CD4-positive, alpha-beta T cell treated with Interleukin-4 for 4 hours (primary cell): ENCODE results near the gene APOB.
"Not testable (repeated sequence)": the region's sequence is repeated elsewhere in the genome, so short reads cannot be mapped to it uniquely, and the experiment has no call there.

Experiments
- DNase-seq: peaks from one replicate; pipeline ENCODE4 v3.0.0-alpha.2; 2020

APOB gene

DNA sequence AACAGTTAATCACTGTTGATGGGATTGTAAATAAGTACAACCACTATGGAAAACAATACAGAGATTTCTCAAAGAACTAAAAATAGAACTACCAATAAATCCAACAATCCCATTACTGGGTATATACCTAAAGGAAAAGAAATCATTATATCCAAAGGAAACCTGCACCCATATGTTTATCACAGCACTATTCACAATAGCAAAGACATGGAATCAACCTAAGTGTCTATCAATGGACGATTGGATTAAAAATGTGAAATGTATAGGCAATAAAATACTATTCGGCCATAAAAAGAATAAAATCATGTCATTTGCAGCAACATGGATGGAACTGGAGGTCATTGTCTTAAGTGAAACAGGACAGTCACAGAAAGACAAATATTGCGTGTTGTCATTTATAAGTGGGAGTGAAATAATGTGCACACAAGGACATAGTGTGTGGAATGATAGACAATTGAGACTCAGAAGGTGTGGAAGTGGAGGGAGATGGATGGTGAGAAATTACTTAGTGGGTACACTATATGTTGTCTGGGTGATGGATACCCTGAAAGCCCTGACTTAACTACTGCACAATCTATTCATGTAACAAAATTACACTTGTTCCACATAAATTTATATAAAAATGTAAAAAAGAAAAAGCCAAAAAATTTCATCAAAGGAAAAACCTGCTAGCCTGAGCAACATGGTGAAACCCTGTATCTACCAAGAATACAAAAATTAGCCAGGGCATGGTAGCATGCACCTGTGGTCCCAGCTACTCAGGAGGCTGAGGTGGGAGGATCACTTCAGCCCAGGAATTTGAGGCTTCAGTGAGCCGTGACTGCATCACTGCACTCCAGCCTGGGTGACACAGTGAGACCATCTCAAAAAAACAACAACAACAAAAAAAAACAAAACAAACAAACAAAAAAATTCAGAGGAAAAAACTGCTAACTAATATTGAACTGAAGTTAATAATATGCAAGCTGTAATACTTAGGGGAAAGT lies 12.6 kb downstream of the APOB start:
- DNase-seq = no peak

DNA sequence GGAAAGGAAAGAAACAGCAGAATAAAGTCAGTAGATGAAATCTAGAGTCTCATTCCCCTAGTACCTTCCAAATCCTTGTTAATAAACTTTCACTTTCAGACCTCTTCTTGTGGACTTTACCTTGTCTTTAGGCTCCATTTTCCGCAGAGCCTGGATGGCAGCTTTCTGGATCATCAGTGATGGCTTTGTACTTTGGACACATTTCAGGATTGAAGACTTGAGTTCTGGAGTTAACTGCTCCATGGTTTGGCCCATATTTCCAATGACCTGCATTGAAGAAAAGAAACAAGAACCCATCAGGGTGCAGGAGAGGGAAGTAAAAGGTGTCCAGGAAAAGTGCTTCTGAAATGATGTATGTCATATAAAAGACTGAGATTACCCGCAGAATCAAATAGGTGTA lies 14.4 kb downstream of the APOB start:
- DNase-seq = no peak

DNA sequence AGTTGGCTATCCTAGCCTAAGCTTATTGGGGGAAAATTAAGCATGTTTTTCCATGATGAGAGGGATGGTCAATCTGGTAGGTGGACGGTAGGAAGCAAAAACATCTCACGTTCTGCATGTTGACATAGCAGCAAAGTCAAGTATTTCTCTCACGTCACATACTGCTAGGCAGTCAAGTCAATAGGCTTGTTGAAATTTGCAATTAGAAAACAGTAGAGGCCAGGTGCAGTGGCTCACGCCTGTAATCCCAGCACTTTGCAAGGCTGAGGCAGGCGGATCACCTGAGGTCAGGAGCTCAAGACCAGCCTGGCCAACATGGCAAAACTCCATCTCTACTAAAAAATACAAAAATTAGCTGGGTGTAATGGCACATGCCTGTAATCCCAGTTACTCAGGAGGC lies 14.9 kb downstream of the APOB start:
- DNase-seq = not testable (repeated sequence)

DNA sequence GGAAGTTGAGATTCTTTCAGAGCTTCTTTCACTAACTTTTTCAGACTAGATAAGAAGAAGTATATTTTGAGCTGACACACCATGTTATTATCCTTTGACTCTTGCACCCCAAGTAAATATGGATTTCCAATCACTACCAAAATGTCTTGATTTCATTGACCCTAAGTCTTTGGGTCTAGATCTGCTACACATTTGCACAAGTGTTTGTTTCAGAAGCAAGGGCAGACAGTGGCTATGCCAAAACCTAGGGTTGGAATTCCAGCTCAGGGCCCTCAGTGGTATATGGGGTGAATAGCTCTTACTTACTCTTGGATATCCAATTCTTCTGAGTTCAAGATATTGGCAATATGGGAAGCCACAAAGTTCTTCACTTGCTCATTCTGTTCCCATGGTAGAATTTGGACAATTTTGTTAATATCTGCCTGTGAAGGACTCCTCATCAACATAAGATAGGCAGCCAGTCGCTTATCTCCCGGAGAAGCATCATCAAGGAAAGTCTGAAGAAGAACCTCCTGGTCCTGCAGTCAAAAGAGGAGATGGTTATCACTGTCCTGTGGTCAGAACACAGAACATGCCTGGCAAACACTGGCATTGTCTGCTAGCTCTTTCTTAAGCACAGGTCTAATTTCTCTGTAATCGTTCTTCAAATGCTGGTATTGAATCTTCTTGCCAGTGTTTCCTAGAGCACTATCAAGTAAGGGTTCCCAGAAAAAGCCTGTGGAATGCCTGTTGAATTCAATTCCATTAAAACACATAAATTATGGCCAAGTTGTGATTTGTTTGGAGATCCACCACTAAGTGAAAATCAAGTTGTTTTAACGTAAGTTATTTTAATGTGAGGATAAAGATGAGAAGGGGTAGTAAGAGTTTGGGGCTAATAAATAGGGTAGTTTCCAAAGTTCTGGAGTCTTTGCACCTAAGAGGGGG lies 15.6 kb downstream of the APOB start:
- DNase-seq = no peak

DNA sequence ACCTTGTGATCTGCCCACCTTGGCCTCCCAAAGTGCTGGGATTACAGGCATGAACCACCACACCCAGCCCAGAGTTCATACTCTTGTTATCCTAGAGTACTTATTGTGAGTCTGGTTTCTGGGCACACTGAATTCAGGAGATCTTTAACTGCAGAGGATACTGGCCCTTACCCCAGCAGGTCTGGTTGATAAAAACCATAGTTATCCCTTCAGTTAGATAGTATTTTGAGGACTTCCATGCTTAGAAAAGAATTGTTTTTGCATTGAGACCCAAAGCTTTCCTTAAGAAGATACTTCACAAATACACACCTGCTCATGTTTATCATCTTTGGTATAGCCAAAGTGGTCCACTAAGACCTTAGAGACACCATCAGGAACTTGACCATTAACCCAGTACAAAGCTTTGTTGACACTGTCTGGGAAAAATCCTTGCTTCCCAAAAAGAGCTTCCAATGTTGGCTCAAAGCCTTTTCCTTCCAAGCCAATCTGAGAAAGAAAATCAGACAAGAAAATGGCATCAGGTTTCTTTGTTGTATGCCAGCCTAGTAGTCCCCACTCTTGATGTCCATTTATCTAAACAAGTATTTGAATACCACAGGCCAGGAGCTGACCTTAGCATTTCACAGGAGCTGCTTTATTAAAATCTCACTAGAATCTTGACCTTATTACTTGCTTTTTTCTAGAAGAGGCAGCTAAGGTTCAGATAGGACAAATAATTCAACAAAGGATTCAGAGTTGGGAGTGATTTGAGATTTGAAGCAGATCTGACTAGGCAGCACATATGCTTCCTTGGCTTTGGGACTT lies 17.2 kb downstream of the APOB start:
- DNase-seq = no peak

GRCh38 chr2:21025690-21026478 lies 18.0 kb downstream of the APOB start:
- DNase-seq = no peak

- DNase-seq = no peak
Measured at GRCh38 chr2:21024722-21025389, 19.0 kb downstream of the APOB start.

DNA sequence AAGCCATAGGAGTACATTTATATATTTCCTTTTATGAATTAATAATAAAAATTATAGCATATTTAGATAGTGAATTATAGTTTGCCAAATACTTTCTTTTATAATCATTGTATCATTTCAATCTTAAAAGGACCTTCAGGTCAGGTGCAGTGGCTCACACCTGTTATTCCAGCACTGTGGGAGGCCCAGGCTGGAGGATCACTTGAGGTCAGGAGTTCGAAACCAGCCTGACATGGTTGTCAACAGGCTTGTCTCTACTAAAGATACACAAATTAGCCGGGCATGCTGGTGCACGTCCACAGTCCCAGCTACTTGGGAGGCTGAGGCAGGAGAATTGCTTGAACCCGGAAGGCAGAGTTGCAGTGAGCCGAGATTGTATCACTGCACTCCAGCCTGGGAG lies 19.7 kb downstream of the APOB start:
- no peak for DNase-seq

DNA sequence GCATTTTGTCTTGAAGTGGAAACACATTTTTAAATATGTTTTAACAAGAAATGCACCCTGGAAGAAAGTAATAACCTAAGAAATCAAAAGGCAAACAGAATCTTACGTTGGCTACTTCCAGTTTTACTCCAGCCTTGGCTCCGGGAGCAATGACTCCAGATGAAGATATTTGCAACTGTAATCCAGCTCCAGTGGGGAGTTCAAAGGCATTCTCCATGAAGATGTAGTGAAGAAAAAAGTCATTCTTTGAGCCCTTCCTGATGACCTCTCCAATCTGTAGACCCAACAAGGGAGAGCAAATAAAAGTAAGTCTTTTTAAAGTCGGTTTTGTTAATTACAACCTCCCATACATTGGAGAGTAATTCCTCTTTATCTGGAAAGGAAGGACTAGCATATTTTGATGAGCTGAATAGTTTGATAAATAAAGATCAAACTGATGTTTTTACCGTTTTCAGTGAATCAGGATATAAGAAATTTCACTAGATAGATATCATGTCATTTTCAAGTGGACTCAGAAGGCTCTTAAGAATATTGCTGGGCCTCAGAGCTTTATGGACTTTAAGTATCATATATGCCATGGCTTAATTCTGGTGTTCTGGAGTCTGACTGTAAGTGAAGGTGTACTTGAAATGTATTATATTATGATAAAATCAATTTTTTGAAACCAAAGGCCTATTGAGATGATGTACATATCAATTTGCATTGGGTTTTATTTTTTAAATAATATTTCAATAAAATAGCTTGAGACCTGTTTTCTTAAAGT lies 20.3 kb downstream of the APOB start:
- DNase-seq = no peak

DNA sequence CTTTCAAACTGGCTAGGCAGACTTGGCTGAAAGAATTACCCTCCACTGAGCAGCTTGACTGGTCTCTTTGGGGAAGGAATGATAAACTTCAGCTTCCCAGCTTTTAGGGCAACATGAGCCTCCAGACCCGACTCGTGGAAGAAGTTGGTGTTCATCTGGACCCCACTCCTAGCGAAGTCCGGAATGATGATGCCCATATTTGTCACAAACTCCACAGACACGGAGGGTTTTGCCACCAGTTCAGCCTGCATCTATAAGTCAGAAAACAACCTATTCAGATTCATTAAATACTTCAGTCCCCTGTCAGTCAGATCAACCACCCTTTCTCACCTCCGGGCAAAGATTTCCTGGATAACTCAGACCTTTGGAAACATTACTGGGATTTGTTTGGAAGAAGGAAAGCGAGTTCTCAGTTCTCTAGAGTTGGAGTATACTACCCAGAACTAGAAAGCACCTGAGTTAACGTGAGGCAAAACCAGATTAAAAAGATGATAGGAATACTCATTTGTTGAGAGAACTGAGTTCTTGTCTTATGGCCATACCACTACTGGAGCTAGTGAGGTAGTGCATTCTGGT lies 21.0 kb downstream of the APOB start:
- DNase-seq = no peak

- no peak for DNase-seq
Measured at GRCh38 chr2:21021430-21021829, 22.4 kb downstream of the APOB start.

DNA sequence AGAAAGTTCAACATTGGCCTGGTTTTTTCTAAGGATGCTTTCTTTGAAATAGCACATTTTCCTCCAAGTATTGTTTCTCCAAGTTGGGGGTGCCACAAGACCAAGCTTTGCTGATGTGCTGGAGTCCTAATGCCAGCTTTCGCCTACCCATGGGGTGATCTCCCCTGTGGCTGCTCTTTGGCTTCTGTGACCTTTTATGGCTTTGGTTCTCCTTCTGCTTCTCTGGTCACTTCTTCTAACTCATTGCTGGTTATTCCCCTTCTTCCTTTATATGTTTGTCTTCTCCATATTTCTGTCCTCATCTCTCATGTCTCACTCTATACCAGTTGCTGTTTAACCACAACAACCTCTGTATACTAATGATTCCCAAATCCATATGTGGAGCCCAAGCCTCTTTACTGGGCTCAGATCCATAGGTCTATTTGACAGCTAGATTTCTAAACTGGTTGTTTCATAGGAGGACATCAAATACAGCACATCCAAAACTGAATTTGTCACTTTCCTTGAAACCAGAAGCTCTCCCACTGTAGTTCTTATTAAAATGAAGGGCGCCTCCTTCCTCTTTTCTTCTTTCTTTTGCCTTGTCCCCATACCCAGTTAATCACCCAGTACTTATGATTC lies 23.1 kb downstream of the APOB start:
- no peak for DNase-seq

- no peak for DNase-seq
Measured at GRCh38 chr2:21020031-21020667, 23.7 kb downstream of the APOB start.

GRCh38 chr2:21019678-21020021 lies 24.2 kb downstream of the APOB start:
- no peak for DNase-seq

- DNase-seq = no peak
Measured at GRCh38 chr2:21019000-21019677, 24.7 kb downstream of the APOB start.

DNA sequence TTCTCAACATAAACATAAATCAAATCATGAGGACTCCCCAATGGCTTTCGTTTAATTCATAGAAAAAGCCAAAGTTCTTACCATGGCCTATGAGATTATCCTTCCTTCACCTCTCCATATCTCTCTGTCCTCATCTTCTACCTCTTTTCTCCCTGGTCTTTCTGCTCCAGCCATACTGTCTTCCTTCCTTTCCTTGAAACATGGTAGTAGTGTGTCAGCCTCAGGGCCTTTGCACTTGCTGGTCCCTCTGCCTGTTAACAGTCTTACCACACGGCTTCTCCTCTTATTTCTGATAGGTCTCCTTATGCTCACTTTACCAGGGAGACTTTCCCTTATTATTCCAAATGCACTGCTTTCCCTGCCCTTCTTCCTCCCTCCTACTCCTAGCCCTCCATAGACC lies 25.6 kb downstream of the APOB start:
- DNase-seq = no peak

DNA sequence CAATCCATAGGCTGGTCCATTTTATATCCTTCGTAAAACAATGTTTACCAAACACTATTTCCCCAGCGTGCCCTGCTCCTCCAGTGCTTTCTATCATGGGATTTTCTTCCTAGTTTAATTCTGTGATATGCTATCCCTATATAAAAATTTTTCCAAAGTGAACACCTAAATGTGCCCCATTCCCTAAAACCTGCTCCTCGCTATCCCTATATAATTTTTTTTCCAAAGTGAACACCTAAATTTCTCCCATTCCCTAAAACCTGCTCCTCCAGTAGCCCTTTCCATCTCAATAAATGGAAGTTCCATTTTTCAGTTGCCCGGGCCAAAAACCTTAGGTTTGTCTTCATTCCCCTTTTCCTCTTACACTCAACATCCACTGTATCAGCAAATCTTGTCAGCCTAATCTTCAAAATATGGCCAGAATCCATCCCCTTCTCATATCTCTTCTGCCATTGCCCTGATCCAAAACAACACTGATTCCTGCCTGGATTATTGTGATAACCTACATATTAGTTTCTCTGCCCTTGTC lies 26.1 kb downstream of the APOB start:
- DNase-seq = no peak

- no peak for DNase-seq
Measured at GRCh38 chr2:21015281-21015645, 28.6 kb downstream of the APOB start.
